ENCODE results near the gene SATB1. TPM values are rescaled to one million over a fixed set of nuclear protein-coding genes. Genes with fewer than 3 reads are reported as not detected.
A peak's percentile ranks its signal among the peaks of the same experiment; 100 is the strongest.

Gene SATB1
- total and polyA plus RNA-seq, 2 experiments from 2014 or later: 17.4 to 28.9 TPM

DNA sequence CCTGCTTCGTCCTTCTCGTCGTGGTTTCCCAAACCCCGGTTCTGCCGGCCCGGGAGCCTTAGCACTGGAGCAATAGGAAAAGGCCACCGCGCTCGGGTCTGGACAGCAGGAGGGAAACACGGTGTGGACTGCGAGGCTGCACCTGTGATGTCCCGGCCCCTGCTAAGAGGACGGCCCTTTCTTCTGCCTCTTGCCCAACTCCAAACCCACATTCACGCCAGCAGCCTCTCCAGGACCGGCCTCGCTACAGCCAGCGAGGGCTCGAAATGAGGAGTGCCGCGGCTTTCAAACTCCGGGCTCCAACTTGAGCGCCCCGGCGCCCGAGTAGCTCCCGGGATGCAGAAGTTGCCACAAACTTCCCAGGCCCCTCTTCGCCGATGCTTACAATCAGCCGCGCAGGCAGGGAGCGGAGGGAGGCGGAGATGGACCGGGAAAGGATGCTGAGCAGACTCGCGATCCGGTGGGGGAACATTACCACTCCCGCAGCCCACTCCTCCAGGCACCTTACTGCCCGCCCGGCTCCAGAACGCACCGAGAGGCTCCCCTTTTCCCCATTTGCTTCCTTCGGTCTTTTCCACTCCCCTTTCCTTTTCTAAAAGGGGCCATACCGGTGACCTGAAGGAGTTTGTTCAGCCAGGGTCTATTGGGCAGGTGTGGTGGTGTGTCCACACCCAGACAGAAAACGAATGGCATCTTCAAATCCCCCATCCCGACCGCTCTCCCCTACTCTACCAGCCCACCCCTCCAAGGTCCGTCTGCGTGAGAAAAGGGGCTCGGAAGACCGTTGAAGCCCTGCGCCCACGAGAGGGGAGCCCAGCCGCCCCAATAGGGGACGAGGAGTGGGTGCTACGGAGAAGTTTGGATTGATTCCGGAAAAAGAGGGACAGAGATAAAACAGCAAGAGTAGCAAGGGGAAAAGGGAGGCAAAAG is 18.8 kb upstream of the SATB1 start:
- Mint-ChIP-seq H3K4me1 (peaks cover 33% of the 10 kb centered on the region), H3K27ac (no peak overlapping the region), H3K9me3 (peaks cover 3% of the 10 kb centered on the region; the same call in 2 of the 3 replicates), H3K36me3 (ENCODE audit: low read depth) (peaks cover 12% of the 10 kb centered on the region), H3K27me3 (ENCODE audit: insufficient read depth, low read depth, poor library complexity) (peaks cover 16% of the 10 kb centered on the region), H3K4me3 (peak overlapping the region; percentile 90)
- DNase-seq (ENCODE audit: low spot score) (peak; percentile 79), ATAC-seq (peak; percentile 60)
- Histone ChIP-seq H3K4me1 (ENCODE audit: insufficient read depth) (peaks cover 20% of the 10 kb centered on the region), H3K36me3 (ENCODE audit: insufficient read depth) (no peaks in the 10 kb centered on the region), H3F3A (replicated peaks; ENCODE audit: low read depth) (peaks cover 4% of the 10 kb centered on the region; the same call in 1 of the 2 replicates), H3K27me3 (ENCODE audit: insufficient read depth) (peaks cover 29% of the 10 kb centered on the region), H3K4me3 (peak overlapping the region; percentile 89), H3K9me2 (ENCODE audit: insufficient read depth) (no peaks in the 10 kb centered on the region), H2AFZ (peak overlapping the region; percentile 93), H4K20me1 (replicated peaks; ENCODE audit: insufficient read depth) (0 out of 2 replicates have a peak, but pooled peaks cover 5% of the 10 kb centered on the region), H3K27ac (ENCODE audit: low read depth) (no peak overlapping the region), H3K4me2 (peak overlapping the region; percentile 99), H3K79me2 (replicated peaks; ENCODE audit: insufficient read depth) (peaks cover 51% of the 10 kb centered on the region)
- TF ChIP-seq, protein P1, sequence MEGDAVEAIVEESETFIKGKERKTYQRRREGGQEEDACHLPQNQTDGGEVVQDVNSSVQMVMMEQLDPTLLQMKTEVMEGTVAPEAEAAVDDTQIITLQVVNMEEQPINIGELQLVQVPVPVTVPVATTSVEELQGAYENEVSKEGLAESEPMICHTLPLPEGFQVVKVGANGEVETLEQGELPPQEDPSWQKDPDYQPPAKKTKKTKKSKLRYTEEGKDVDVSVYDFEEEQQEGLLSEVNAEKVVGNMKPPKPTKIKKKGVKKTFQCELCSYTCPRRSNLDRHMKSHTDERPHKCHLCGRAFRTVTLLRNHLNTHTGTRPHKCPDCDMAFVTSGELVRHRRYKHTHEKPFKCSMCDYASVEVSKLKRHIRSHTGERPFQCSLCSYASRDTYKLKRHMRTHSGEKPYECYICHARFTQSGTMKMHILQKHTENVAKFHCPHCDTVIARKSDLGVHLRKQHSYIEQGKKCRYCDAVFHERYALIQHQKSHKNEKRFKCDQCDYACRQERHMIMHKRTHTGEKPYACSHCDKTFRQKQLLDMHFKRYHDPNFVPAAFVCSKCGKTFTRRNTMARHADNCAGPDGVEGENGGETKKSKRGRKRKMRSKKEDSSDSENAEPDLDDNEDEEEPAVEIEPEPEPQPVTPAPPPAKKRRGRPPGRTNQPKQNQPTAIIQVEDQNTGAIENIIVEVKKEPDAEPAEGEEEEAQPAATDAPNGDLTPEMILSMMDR (conservative IDR thresholded peaks at IDR 0.05; ENCODE audit: low read depth in 2 of 2): no peak
- TF ChIP-seq POLR2AphosphoS5 (IDR thresholded peaks at IDR 0.05; ENCODE audit: low read depth): no peak
- no peak for TF ChIP-seq ZNF331 (CRISPR knock-in tag; IDR thresholded peaks at IDR 0.05; ENCODE audit: low read depth)
- TF ChIP-seq EZH2 (IDR thresholded peaks at IDR 0.05; ENCODE audit: low read depth, unreplicated experiment): peak; percentile 27
- TF ChIP-seq ETS1 (IDR thresholded peaks at IDR 0.05): no peak

- ATAC-seq (no peak), DNase-seq (ENCODE audit: low spot score) (peak; percentile 20)
- Histone ChIP-seq H3K4me2 (peak overlapping the region; percentile 99), H2AFZ (peak overlapping the region; percentile 93), H3K9me2 (ENCODE audit: insufficient read depth) (no peaks in the 10 kb centered on the region), H3K36me3 (ENCODE audit: insufficient read depth) (no peaks in the 10 kb centered on the region), H3K27me3 (ENCODE audit: insufficient read depth) (peaks cover 29% of the 10 kb centered on the region), H3F3A (replicated peaks; ENCODE audit: low read depth) (peaks cover 4% of the 10 kb centered on the region; the same call in 1 of the 2 replicates), H3K4me1 (ENCODE audit: insufficient read depth) (peaks cover 25% of the 10 kb centered on the region), H3K4me3 (peak overlapping the region; percentile 89), H4K20me1 (replicated peaks; ENCODE audit: insufficient read depth) (0 out of 2 replicates have a peak, but pooled peaks cover 5% of the 10 kb centered on the region), H3K79me2 (replicated peaks; ENCODE audit: insufficient read depth) (peaks cover 49% of the 10 kb centered on the region), H3K27ac (ENCODE audit: low read depth) (no peak overlapping the region)
- Mint-ChIP-seq H3K36me3 (ENCODE audit: low read depth) (peaks cover 5% of the 10 kb centered on the region; the same call in 1 of the 3 replicates), H3K4me1 (peaks cover 39% of the 10 kb centered on the region), H3K9me3 (no peaks in the 10 kb centered on the region), H3K27me3 (ENCODE audit: insufficient read depth, low read depth, poor library complexity) (peaks cover 16% of the 10 kb centered on the region), H3K4me3 (peak overlapping the region; percentile 90), H3K27ac (no peak overlapping the region)
- no peak for TF ChIP-seq NANOG (IDR thresholded peaks at IDR 0.05; ENCODE audit: borderline replicate concordance)
- no peak for TF ChIP-seq ZNF331 (CRISPR knock-in tag; IDR thresholded peaks at IDR 0.05; ENCODE audit: low read depth)
- TF ChIP-seq ETS1 (IDR thresholded peaks at IDR 0.05): no peak
- TF ChIP-seq ZNF114 (CRISPR knock-in tag; IDR thresholded peaks at IDR 0.05): no peak
- TF ChIP-seq POLR2AphosphoS5 (IDR thresholded peaks at IDR 0.05; ENCODE audit: low read depth): no peak
Measured at GRCh38 chr3:18442756-18443664, 17.9 kb upstream of the SATB1 start.
